Measurements from ENCODE around the gene STUB1. TPM values are rescaled to one million over a fixed set of nuclear protein-coding genes. Genes with fewer than 3 reads are reported as not detected.

Gene STUB1
- total and polyA plus RNA-seq, 10 donors: 68.9 to 160 (median 88.3) TPM

DNA sequence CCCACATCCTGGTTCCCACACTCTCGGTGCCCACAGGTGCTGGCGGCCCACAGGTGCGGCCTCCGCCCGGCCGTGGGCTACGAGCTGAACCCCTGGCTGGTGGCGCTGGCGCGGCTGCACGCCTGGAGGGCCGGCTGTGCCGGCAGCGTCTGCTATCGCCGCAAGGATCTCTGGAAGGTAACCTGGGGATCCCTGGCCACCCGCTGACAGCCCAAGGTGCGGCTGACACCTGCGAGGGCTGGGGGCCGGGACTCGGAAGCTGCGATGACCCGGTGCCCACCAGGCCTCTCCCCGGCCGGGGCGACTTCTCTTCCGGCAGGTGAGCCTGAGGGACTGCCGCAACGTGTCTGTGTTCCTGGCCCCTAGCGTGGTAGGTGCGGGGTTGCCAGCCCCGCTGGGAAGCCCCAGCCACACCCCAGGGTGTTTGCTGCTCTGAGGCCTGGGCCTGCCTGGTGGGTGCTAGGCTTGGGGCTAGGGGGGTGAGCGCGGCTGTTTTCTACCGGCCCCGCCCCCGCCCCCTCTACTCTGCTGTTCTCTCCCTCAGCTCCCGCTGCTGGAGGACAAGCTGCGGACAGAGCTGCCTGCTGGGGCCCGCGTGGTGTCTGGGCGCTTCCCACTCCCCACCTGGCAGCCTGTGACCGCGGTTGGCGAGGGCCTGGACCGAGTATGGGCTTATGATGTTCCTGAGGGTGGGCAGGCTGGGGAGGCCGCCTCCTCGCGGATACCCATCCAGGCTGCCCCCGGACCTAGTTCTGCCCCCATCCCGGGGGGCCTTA lies 41.7 kb downstream of the STUB1 start:
- DNase-seq: peak; percentile 80
- 72 to 81% (median 77%) methylated on average over 8 to 51 of the region's 51 CpGs for WGBS, 5 donors
- H3K4me1 ChIP-seq: peaks cover 24 to 75% (median 44%) of the 10 kb centered on the region in 6 donors
- peak overlapping the region; percentile 64 to 91 (median 82) for H3K4me3 ChIP-seq
- peak overlapping the region; percentile 83 to 93 (median 90) for H3K27ac ChIP-seq
- peaks cover 0 to 29% (median 7%) of the 10 kb centered on the region in 7 donors for H3K27me3 ChIP-seq (replicated peaks in 1 of 7)
- intact Hi-C loops (cut with DNase I; ENCODE audit: low total_unique reads): no loop called here
- H3K36me3 ChIP-seq: peaks cover 0 to 14% (median 0%) of the 10 kb centered on the region in 6 donors
- TF ChIP-seq, protein P1, sequence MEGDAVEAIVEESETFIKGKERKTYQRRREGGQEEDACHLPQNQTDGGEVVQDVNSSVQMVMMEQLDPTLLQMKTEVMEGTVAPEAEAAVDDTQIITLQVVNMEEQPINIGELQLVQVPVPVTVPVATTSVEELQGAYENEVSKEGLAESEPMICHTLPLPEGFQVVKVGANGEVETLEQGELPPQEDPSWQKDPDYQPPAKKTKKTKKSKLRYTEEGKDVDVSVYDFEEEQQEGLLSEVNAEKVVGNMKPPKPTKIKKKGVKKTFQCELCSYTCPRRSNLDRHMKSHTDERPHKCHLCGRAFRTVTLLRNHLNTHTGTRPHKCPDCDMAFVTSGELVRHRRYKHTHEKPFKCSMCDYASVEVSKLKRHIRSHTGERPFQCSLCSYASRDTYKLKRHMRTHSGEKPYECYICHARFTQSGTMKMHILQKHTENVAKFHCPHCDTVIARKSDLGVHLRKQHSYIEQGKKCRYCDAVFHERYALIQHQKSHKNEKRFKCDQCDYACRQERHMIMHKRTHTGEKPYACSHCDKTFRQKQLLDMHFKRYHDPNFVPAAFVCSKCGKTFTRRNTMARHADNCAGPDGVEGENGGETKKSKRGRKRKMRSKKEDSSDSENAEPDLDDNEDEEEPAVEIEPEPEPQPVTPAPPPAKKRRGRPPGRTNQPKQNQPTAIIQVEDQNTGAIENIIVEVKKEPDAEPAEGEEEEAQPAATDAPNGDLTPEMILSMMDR (IDR thresholded peaks at IDR 0.05 in 8 of 11, conservative IDR thresholded peaks at IDR 0.05 in 3 of 11): no peak
- peak in 1 of 3 donors; percentile 59 for TF ChIP-seq POLR2AphosphoS5 (IDR thresholded peaks at IDR 0.05)
- H3K9me3 ChIP-seq: no peaks in the 10 kb centered on the region

DNA sequence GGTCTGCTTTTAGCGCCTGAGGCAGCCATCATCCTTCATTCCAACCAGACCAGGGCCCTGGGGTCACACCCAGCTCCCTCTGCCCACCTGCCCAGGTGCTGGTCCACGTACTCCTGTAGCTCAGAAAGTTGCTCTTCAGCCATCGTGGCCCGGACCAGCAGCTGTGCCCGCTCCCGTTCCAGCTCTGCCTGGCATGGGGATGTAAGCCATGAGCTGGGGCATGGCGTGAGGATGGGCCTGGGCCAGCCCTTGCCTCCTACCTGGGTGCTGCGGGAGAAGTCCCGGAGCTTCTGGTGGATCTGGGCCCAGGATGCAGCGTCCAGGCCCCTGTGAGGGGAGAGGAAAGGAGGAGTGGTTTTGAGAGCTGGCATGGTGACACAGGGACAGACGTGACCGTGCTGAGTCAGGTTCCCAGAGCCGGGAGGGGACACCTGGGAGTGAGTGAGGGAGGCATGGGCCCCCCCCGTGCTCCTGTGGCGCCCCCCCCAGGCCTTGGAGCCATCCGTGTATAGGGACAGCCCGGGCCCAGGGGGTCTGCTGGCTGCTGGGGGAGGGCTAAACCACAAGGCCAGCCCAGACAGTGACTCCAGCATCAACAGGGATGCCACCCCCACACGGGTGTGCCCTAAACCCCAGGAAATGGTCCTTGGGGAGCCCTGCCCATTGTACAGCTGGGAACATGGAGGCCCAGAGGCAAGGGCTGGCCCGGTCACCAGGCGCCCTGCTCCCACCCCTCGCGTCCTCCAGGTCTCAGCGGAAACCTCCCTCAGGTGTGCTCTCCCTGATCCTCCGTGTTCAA lies 42.8 kb downstream of the STUB1 start:
- WGBS, 5 donors: 82 to 94% (median 85%) methylated on average over 16 to 24 of the region's 24 CpGs
- H3K4me1 ChIP-seq: peaks cover 24 to 80% (median 54%) of the 10 kb centered on the region in 6 donors
- no peak for TF ChIP-seq POLR2A (IDR thresholded peaks at IDR 0.05)
- TF ChIP-seq POLR2AphosphoS5 (IDR thresholded peaks at IDR 0.05): peak in 1 of 3 donors; percentile 6
- TF ChIP-seq, protein P1 (IDR thresholded peaks at IDR 0.05 in 8 of 11, conservative IDR thresholded peaks at IDR 0.05 in 3 of 11): no peak
- no peak for DNase-seq
- intact Hi-C loops (cut with DNase I; ENCODE audit: low total_unique reads): no loop called here
- peak overlapping the region in 1 of 8 donors; percentile 92 for H3K27ac ChIP-seq
- H3K9me3 ChIP-seq: no peaks in the 10 kb centered on the region
- no peak overlapping the region for H3K4me3 ChIP-seq
- peaks cover 0 to 29% (median 17%) of the 10 kb centered on the region in 7 donors for H3K27me3 ChIP-seq (replicated peaks in 1 of 7)
- peaks cover 0 to 12% (median 0%) of the 10 kb centered on the region in 6 donors for H3K36me3 ChIP-seq

DNA sequence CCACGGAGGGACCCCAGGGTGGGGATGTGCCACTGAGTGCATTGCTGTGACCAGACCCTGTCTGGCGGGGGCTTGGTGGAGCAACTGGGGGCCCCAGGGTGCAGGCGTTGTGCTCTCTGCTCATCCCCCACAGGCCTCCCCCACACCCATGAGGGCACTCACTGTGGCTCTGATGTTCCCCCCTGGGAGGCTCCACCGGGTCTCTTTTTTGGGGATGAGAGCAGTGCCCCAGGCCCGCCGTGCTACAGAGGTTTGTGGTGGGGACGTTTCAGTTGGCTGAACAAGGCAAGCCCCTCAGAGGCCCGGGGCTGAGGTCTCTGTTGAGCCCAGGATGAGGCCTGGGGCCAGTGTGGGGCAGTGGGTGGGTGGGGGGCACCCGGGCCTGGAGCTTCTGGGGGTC lies 43.5 kb downstream of the STUB1 start:
- intact Hi-C loops (cut with DNase I; ENCODE audit: low total_unique reads): no loop called here
- Histone ChIP-seq H3K27ac (no peak overlapping the region), H3K9me3 (no peaks in the 10 kb centered on the region), H3K27me3 (replicated peaks in 1 of 7) (peaks cover 0 to 35% (median 18%) of the 10 kb centered on the region in 7 donors), H3K4me3 (no peak overlapping the region), H3K36me3 (peaks cover 0 to 12% (median 0%) of the 10 kb centered on the region in 6 donors), H3K4me1 (peaks cover 24 to 83% (median 61%) of the 10 kb centered on the region in 6 donors)
- WGBS, 5 donors: 40 to 90% (median 76%) methylated on average over 2 to 9 of the region's 9 CpGs
- no peak for DNase-seq
- TF ChIP-seq POLR2A (IDR thresholded peaks at IDR 0.05) (no peak), POLR2AphosphoS5 (IDR thresholded peaks at IDR 0.05) (no peak)
- TF ChIP-seq, protein P1 (IDR thresholded peaks at IDR 0.05 in 8 of 11, conservative IDR thresholded peaks at IDR 0.05 in 3 of 11): no peak

Data from spleen (tissue), 11 donors.